Measurements from ENCODE around the gene RRAS2. TPM values are rescaled to one million over a fixed set of nuclear protein-coding genes. Genes with fewer than 3 reads are reported as not detected.

RRAS2 gene
- total RNA-seq, 2 donors from 2014 or later: 75.1 to 99.7 TPM

- peaks cover 6% of the 10 kb centered on the region for H3K36me3 ChIP-seq (ENCODE audit: control insufficient read depth, insufficient read depth, low read length)
- H3K4me3 Mint-ChIP-seq: no peak overlapping the region
- H3K27ac Mint-ChIP-seq: no peak overlapping the region
- peaks cover 16% of the 10 kb centered on the region for H3K36me3 Mint-ChIP-seq (ENCODE audit: low read depth)
- 90 to 94% methylated on average over 8 of the region's 8 CpGs for WGBS, 2 experiments (ENCODE audit: insufficient coverage in 1 of 2, insufficient read length in 1 of 2)
- H3K4me1 Mint-ChIP-seq: peaks cover 8% of the 10 kb centered on the region
- DNase-seq: no peak
- no peaks in the 10 kb centered on the region for H3K9me3 Mint-ChIP-seq
- no peak for TF ChIP-seq CTCF (conservative IDR thresholded peaks at IDR 0.05)
- H3K27me3 Mint-ChIP-seq (ENCODE audit: insufficient read depth): peaks cover 32% of the 10 kb centered on the region
- H3K27ac ChIP-seq (ENCODE audit: low read depth, low read length): no peak overlapping the region
- H3K9me3 ChIP-seq (ENCODE audit: control insufficient read depth, low read length): no peaks in the 10 kb centered on the region
- peaks cover 44% of the 10 kb centered on the region for H3K27me3 ChIP-seq (ENCODE audit: control insufficient read depth, insufficient read depth, low read length, poor library complexity, severe bottlenecking)
- no peaks in the 10 kb centered on the region for H3K4me1 ChIP-seq (ENCODE audit: control insufficient read depth, insufficient read depth, low read length)
- H3K9ac ChIP-seq (ENCODE audit: extremely low read depth, low read length, poor library complexity, severe bottlenecking): no peak overlapping the region
- H3K4me3 ChIP-seq (ENCODE audit: low read length): no peak overlapping the region
These were observed 96.6 kb downstream of the RRAS2 start for GRCh38 chr11:14262271-14262846.

GRCh38 chr11:14261066-14261465 is 97.9 kb downstream of the RRAS2 start:
- no peak overlapping the region for H3K9ac ChIP-seq (ENCODE audit: extremely low read depth, low read length, poor library complexity, severe bottlenecking)
- TF ChIP-seq CTCF (conservative IDR thresholded peaks at IDR 0.05): no peak
- Mint-ChIP-seq H3K4me1 (peaks cover 7% of the 10 kb centered on the region), H3K9me3 (no peaks in the 10 kb centered on the region), H3K27ac (no peak overlapping the region), H3K4me3 (no peak overlapping the region), H3K27me3 (ENCODE audit: insufficient read depth) (peaks cover 43% of the 10 kb centered on the region), H3K36me3 (ENCODE audit: low read depth) (peaks cover 12% of the 10 kb centered on the region)
- no peaks in the 10 kb centered on the region for H3K9me3 ChIP-seq (ENCODE audit: control insufficient read depth, low read length)
- H3K4me3 ChIP-seq (ENCODE audit: low read length): no peak overlapping the region
- H3K27me3 ChIP-seq (ENCODE audit: control insufficient read depth, insufficient read depth, low read length, poor library complexity, severe bottlenecking): peaks cover 57% of the 10 kb centered on the region
- H3K36me3 ChIP-seq (ENCODE audit: control insufficient read depth, insufficient read depth, low read length): peaks cover 6% of the 10 kb centered on the region
- 81 to 88% methylated on average over 2 to 4 of the region's 4 CpGs for WGBS, 2 experiments (ENCODE audit: insufficient coverage in 1 of 2, insufficient read length in 1 of 2)
- DNase-seq: no peak
- no peak overlapping the region for H3K27ac ChIP-seq (ENCODE audit: low read depth, low read length)
- H3K4me1 ChIP-seq (ENCODE audit: control insufficient read depth, insufficient read depth, low read length): no peaks in the 10 kb centered on the region

- Histone ChIP-seq H3K4me3 (ENCODE audit: low read length) (no peak overlapping the region), H3K4me1 (ENCODE audit: control insufficient read depth, insufficient read depth, low read length) (no peaks in the 10 kb centered on the region), H3K9ac (ENCODE audit: extremely low read depth, low read length, poor library complexity, severe bottlenecking) (no peak overlapping the region), H3K27me3 (ENCODE audit: control insufficient read depth, insufficient read depth, low read length, poor library complexity, severe bottlenecking) (peaks cover 69% of the 10 kb centered on the region), H3K36me3 (ENCODE audit: control insufficient read depth, insufficient read depth, low read length) (peaks cover 4% of the 10 kb centered on the region), H3K27ac (ENCODE audit: low read depth, low read length) (no peak overlapping the region), H3K9me3 (ENCODE audit: control insufficient read depth, low read length) (no peaks in the 10 kb centered on the region)
- WGBS, 2 experiments (ENCODE audit: insufficient coverage in 1 of 2, insufficient read length in 1 of 2): 83% methylated on average over 1 of the region's 1 CpG; no CpG with 5 or more reads in 1 of the 2 experiments
- no peak overlapping the region for H3K27ac Mint-ChIP-seq
- H3K27me3 Mint-ChIP-seq (ENCODE audit: insufficient read depth): peaks cover 52% of the 10 kb centered on the region
- no peak for DNase-seq
- no peak for TF ChIP-seq CTCF (conservative IDR thresholded peaks at IDR 0.05)
- H3K9me3 Mint-ChIP-seq: no peaks in the 10 kb centered on the region
- H3K4me3 Mint-ChIP-seq: no peak overlapping the region
- H3K36me3 Mint-ChIP-seq (ENCODE audit: low read depth): peaks cover under 1% of the 10 kb centered on the region
- H3K4me1 Mint-ChIP-seq: peaks cover 7% of the 10 kb centered on the region
These were observed 99.1 kb downstream of the RRAS2 start for GRCh38 chr11:14259878-14260277.
